Activated naive CD4-positive, alpha-beta T cell treated with anti-CD3 and anti-CD28 coated beads, Interleukin-2, amount 50 U/mL, for 16 hours (primary cell): Measurements from ENCODE around the gene RHEBL1.
A peak's percentile ranks its signal among the peaks of the same experiment; 100 is the strongest.

Source experiments
- DNase-seq: peaks from one replicate; pipeline ENCODE4 v3.0.0-alpha.2; 2020

RHEBL1 gene

GRCh38 chr12:49018261-49019119 lies 51.3 kb downstream of the RHEBL1 start, which contains the start of gene PRKAG1:
PRKAG1 (minus strand) TSS chr12:49018776; CDS start chr12:49018740, 36 bp downstream.
- DNase-seq = peak; percentile 96

GRCh38 chr12:49017891-49018260 lies 51.9 kb downstream of the RHEBL1 start:
- peak; percentile 43 for DNase-seq

- DNase-seq = no peak
These were observed 54.6 kb downstream of the RHEBL1 start for GRCh38 chr12:49015196-49015595.
